HepG2 (cell line): ENCODE data around the gene HMCN2. TPM values are rescaled to one million over a fixed set of nuclear protein-coding genes. Genes with fewer than 3 reads are reported as not detected.

Experiments
- ADNP ChIP-seq: sonication (generic); formaldehyde crosslinking; IDR thresholded peaks from 2 replicates; pipeline ENCODE4 v1.4.0; 2020; ENCODE audit warnings: missing genetic modification reagents
- AHR ChIP-seq: IDR thresholded peaks from 2 replicates; pipeline ENCODE4 v1.6.1; 2018; ENCODE audit warnings: missing genetic modification reagents, missing compliant biosample characterization
- CREM ChIP-seq, 2 experiments: sonication (generic) in 1 of 2; formaldehyde crosslinking in 1 of 2; IDR thresholded peaks; 2 replicates each; pipeline versions ENCODE4 v1.4.0 to v1.6.1; 2016 to 2020; ENCODE audit warnings: antibody characterized with exemption in 1 of 2, mild to moderate bottlenecking in 1 of 2, missing genetic modification reagents in 1 of 2
- DPF2 ChIP-seq: sonication (generic); formaldehyde crosslinking; IDR thresholded peaks from 2 replicates; pipeline ENCODE4 v1.4.0; 2020; ENCODE audit warnings: mild to moderate bottlenecking, low read depth, missing genetic modification reagents, borderline replicate concordance
- FOXM1 ChIP-seq: sonication (generic); formaldehyde crosslinking; IDR thresholded peaks from 2 replicates; pipeline ENCODE4 v1.5.0; 2020; ENCODE audit warnings: missing genetic modification reagents
- NFE2L2 ChIP-seq: fragments of 150-350 bp; IDR thresholded peaks from 2 replicates; pipeline ENCODE4 v1.6.1; 2014; ENCODE audit warnings: low read length
- RFXAP ChIP-seq: sonication (generic); formaldehyde crosslinking; IDR thresholded peaks from 2 replicates; pipeline ENCODE4 v1.4.0; 2020; ENCODE audit warnings: missing genetic modification reagents, borderline replicate concordance
- SP5 ChIP-seq: IDR thresholded peaks from 2 replicates; pipeline ENCODE4 v1.6.1; 2016; ENCODE audit warnings: low read depth, borderline replicate concordance
- ZFP37 ChIP-seq: sonication (generic); formaldehyde crosslinking; IDR thresholded peaks from 2 replicates; pipeline ENCODE4 v1.4.0; 2020; ENCODE audit warnings: missing genetic modification reagents, borderline replicate concordance
- ZNF24 ChIP-seq: fragments of 450-650 bp; IDR thresholded peaks from 2 replicates; pipeline ENCODE4 v1.6.1; 2017; ENCODE audit warnings: antibody characterized with exemption, mild to moderate bottlenecking
- ZNF703 ChIP-seq: sonication (generic); formaldehyde crosslinking; IDR thresholded peaks from 2 replicates; pipeline ENCODE4 v1.5.1; 2020; ENCODE audit warnings: missing genetic modification reagents, mild to moderate bottlenecking, moderate library complexity, borderline replicate concordance
- polyA plus RNA-seq, 8 experiments: library from polyadenylated mRNA; depleted of rRNA in 3 of 8; stranded (reverse) in 7 of 8; unstranded in 1 of 8; fragments of >200 nt; fragmentation: Illumina TruSeq in 4 of 8; extraction: Trizol in 4 of 8; gene quantifications; 2 replicates each; pipeline versions ENCODE4 v1.2.1 to v1.2.3, GENCODE V29; 2011 to 2016; ENCODE audit warnings: low read depth in 4 of 8, missing spikeins in 1 of 8, mixed read lengths in 1 of 8; ENCODE audit not compliant: insufficient read depth in 1 of 8
- total RNA-seq, 5 experiments: library from RNA; depleted of rRNA; stranded (reverse); fragments of >200 nt; fragmentation: Illumina TruSeq; extraction: Trizol; gene quantifications; 2 replicates each; pipeline ENCODE4 v1.2.3, GENCODE V29; 2016; ENCODE audit warnings: low read depth in 1 of 5
- TF ChIP-seq, protein P1 (sequence below): sonication (generic); formaldehyde crosslinking; IDR thresholded peaks from 2 replicates; pipeline ENCODE4 v1.5.1; 2020; ENCODE audit warnings: missing genetic modification reagents, mild to moderate bottlenecking, borderline replicate concordance
- TF ChIP-seq, protein P2 (sequence below): sonication (generic); formaldehyde crosslinking; IDR thresholded peaks from 2 replicates; pipeline ENCODE4 v1.8.1; 2023; ENCODE audit warnings: missing genetic modification reagents, mild to moderate bottlenecking, borderline replicate concordance
- TF ChIP-seq, protein P3 (sequence below): sonication (generic); formaldehyde crosslinking; IDR thresholded peaks from 2 replicates; pipeline ENCODE4 v1.4.0; 2020; ENCODE audit warnings: missing genetic modification reagents
- TF ChIP-seq, protein P4 (sequence below): sonication (generic); formaldehyde crosslinking; IDR thresholded peaks from 2 replicates; pipeline ENCODE4 v1.8.1; 2023; ENCODE audit warnings: mild to moderate bottlenecking, moderate library complexity, missing genetic modification reagents
- TF ChIP-seq, protein P5 (sequence below): IDR thresholded peaks from 2 replicates; pipeline ENCODE4 v1.6.1; 2012; ENCODE audit warnings: inconsistent platforms
- TF ChIP-seq, protein P6 (sequence below): sonication (generic); formaldehyde crosslinking; conservative IDR thresholded peaks from 2 replicates; pipeline ENCODE4 v1.5.0; 2020; ENCODE audit warnings: missing genetic modification reagents

Gene HMCN2
- total and polyA plus RNA-seq, 2 of the 13 experiments (the other 11 are each of a cell fraction or from before 2014, with no cell fraction given): 0.09 TPM; not detected in 1

DNA sequence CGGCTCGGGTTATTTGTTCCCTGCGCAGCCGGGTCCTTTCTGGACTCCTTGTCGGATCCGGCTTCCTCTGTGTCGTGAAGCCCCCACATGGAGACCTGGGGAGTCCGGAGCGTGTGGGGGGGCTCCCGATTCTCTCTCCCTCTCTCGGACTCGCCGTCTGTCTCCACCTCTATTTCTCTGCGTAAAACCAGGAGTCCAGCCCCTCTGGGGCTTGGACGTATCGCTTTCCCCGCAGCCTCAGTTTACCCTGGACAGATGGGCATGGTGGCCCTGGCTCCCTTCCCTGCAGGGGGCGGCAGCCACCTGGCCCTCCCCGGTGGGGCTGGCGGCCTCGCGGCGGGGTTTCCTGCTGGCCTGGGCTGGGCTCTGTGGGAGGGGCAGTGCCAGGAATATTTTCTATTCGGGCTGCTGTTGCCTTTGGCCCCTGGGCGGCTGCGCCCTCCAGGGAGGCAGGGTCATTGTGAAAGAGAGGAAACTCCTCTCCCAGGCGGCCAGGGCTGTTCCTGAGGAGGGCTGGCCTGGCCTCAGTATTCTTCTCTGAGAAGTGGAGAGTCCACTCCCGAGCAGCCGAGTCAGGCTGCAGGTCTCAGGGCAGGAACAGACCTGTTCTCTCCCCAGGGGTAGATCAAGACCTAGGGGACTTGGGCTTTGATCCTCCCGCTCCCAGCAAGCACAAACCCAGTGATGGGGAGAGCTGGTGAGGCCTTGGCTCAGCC lies 179.9 kb downstream of the HMCN2 start (continued):
- TF ChIP-seq, protein P1, sequence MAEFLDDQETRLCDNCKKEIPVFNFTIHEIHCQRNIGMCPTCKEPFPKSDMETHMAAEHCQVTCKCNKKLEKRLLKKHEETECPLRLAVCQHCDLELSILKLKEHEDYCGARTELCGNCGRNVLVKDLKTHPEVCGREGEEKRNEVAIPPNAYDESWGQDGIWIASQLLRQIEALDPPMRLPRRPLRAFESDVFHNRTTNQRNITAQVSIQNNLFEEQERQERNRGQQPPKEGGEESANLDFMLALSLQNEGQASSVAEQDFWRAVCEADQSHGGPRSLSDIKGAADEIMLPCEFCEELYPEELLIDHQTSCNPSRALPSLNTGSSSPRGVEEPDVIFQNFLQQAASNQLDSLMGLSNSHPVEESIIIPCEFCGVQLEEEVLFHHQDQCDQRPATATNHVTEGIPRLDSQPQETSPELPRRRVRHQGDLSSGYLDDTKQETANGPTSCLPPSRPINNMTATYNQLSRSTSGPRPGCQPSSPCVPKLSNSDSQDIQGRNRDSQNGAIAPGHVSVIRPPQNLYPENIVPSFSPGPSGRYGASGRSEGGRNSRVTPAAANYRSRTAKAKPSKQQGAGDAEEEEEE (CRISPR knock-in tag): no peak
- TF ChIP-seq, protein P2, sequence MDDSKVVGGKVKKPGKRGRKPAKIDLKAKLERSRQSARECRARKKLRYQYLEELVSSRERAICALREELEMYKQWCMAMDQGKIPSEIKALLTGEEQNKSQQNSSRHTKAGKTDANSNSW: no peak
- TF ChIP-seq, protein P3, sequence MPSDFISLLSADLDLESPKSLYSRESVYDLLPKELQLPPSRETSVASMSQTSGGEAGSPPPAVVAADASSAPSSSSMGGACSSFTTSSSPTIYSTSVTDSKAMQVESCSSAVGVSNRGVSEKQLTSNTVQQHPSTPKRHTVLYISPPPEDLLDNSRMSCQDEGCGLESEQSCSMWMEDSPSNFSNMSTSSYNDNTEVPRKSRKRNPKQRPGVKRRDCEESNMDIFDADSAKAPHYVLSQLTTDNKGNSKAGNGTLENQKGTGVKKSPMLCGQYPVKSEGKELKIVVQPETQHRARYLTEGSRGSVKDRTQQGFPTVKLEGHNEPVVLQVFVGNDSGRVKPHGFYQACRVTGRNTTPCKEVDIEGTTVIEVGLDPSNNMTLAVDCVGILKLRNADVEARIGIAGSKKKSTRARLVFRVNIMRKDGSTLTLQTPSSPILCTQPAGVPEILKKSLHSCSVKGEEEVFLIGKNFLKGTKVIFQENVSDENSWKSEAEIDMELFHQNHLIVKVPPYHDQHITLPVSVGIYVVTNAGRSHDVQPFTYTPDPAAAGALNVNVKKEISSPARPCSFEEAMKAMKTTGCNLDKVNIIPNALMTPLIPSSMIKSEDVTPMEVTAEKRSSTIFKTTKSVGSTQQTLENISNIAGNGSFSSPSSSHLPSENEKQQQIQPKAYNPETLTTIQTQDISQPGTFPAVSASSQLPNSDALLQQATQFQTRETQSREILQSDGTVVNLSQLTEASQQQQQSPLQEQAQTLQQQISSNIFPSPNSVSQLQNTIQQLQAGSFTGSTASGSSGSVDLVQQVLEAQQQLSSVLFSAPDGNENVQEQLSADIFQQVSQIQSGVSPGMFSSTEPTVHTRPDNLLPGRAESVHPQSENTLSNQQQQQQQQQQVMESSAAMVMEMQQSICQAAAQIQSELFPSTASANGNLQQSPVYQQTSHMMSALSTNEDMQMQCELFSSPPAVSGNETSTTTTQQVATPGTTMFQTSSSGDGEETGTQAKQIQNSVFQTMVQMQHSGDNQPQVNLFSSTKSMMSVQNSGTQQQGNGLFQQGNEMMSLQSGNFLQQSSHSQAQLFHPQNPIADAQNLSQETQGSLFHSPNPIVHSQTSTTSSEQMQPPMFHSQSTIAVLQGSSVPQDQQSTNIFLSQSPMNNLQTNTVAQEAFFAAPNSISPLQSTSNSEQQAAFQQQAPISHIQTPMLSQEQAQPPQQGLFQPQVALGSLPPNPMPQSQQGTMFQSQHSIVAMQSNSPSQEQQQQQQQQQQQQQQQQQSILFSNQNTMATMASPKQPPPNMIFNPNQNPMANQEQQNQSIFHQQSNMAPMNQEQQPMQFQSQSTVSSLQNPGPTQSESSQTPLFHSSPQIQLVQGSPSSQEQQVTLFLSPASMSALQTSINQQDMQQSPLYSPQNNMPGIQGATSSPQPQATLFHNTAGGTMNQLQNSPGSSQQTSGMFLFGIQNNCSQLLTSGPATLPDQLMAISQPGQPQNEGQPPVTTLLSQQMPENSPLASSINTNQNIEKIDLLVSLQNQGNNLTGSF (CRISPR knock-in tag): no peak
- TF ChIP-seq, protein P4, sequence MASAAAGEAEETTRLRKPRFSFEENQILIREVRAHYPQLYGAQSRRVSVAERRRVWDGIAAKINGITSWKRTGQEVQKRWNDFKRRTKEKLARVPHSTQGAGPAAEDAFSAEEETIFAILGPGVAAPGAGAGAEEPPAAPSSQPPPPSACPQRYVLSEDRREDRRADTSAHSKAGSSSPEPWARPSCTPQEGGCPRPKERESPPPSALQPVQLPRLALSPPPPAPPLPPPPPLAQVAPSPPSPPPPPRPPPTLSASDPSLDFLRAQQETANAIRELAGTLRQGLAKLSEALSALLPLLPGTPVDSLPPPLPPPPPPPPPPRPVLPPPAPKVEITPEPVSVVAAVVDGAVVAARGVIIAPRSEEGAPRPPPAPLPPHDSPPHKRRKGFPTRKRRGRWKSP (CRISPR knock-in tag): peak; percentile 10; the same call in 1 of the 2 replicates
- TF ChIP-seq ZFP37 (no peak), RFXAP (no peak), ZNF24 (no peak), AHR (CRISPR knock-in tag) (no peak), ADNP (CRISPR knock-in tag) (no peak), FOXM1 (no peak), NFE2L2 (no peak), CREM (IDR thresholded peaks at IDR 0.05) (no peak), CREM (CRISPR knock-in tag; IDR thresholded peaks at IDR 0.05) (no peak), ZNF703 (0 out of 2 replicates have a peak, but pooled peaks have one; percentile 56), SP5 (CRISPR knock-in tag) (peak; percentile 67), DPF2 (CRISPR knock-in tag) (no peak)
- TF ChIP-seq, protein P5, sequence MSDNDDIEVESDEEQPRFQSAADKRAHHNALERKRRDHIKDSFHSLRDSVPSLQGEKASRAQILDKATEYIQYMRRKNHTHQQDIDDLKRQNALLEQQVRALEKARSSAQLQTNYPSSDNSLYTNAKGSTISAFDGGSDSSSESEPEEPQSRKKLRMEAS: no peak
- TF ChIP-seq, protein P6, sequence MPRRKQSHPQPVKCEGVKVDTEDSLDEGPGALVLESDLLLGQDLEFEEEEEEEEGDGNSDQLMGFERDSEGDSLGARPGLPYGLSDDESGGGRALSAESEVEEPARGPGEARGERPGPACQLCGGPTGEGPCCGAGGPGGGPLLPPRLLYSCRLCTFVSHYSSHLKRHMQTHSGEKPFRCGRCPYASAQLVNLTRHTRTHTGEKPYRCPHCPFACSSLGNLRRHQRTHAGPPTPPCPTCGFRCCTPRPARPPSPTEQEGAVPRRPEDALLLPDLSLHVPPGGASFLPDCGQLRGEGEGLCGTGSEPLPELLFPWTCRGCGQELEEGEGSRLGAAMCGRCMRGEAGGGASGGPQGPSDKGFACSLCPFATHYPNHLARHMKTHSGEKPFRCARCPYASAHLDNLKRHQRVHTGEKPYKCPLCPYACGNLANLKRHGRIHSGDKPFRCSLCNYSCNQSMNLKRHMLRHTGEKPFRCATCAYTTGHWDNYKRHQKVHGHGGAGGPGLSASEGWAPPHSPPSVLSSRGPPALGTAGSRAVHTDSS (CRISPR knock-in tag): no peak
